RKO (cell line): ENCODE measurements around the gene SRGAP3.

Experiments
- DNase-seq: peaks from one replicate; pipeline ENCODE4 v3.0.0-alpha.2; 2016; ENCODE audit warnings: low spot score

The SRGAP3 gene

GRCh38 chr3:8964436-8965370, 284.7 kb downstream of the SRGAP3 start:
- peak; percentile 34 for DNase-seq

GRCh38 chr3:8963137-8963853, 286.2 kb downstream of the SRGAP3 start, which contains the start of gene RAD18:
TSS of gene RAD18 (minus strand) at chr3:8963472. CDS start at chr3:8963385, 87 bp downstream.
- peak; percentile 94 for DNase-seq

- peak; percentile 70 for DNase-seq
Observed at GRCh38 chr3:8962226-8962861, 287.1 kb downstream of the SRGAP3 start.

GRCh38 chr3:8959668-8960067, 289.8 kb downstream of the SRGAP3 start:
- DNase-seq = no peak

GRCh38 chr3:8954938-8955763, 294.3 kb downstream of the SRGAP3 start:
- no peak for DNase-seq

GRCh38 chr3:8953313-8953712, 296.1 kb downstream of the SRGAP3 start:
- DNase-seq = no peak

GRCh38 chr3:8952130-8952529, 297.3 kb downstream of the SRGAP3 start:
- no peak for DNase-seq

- no peak for DNase-seq
Observed at GRCh38 chr3:8945890-8946600, 303.4 kb downstream of the SRGAP3 start.

- DNase-seq = no peak
Observed at GRCh38 chr3:8942746-8943488, 306.5 kb downstream of the SRGAP3 start.

- DNase-seq = no peak
Observed at GRCh38 chr3:8942115-8942514, 307.3 kb downstream of the SRGAP3 start.

GRCh38 chr3:8938021-8938420, 311.4 kb downstream of the SRGAP3 start:
- peak; percentile 65 for DNase-seq

GRCh38 chr3:8937064-8938020, 312.1 kb downstream of the SRGAP3 start:
- peak; percentile 78 for DNase-seq

- no peak for DNase-seq
Observed at GRCh38 chr3:8932507-8932906, 316.9 kb downstream of the SRGAP3 start.

GRCh38 chr3:8931342-8931741, 318.1 kb downstream of the SRGAP3 start:
- DNase-seq = no peak
